ENCODE measurements around the gene GRIK3.

Gene GRIK3

GRCh38 chr1:37010011-37010410 lies 24.3 kb downstream of the GRIK3 start:
- DNase-seq = no peak

- DNase-seq = no peak
Observed at GRCh38 chr1:37009521-37009920, 24.8 kb downstream of the GRIK3 start.

- DNase-seq = no peak
Observed at GRCh38 chr1:37006132-37006868, 28.0 kb downstream of the GRIK3 start.

- DNase-seq = no peak
Observed at GRCh38 chr1:37002898-37003297, 31.4 kb downstream of the GRIK3 start.

GRCh38 chr1:37001703-37002102 lies 32.6 kb downstream of the GRIK3 start:
- DNase-seq = no peak

- DNase-seq = no peak
Observed at GRCh38 chr1:36996106-36996505, 38.2 kb downstream of the GRIK3 start.

DNA sequence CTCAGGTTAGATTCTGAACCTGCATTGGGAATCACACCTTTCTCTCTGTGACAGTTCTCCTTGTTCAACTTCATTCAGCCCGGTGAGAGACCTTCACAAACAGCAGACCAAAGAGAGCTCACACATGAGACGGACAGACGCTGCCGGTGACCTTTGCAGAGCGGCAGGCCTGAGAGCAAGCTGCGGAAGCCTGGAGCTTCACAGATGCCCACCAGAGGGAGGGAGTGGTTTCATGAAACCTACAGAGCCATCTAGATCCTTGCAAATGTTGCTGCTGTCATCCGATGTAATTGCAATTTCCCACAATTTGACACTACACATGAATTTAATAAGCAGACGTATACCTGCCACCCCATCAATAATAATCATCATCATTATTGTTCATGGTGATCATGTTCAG lies 39.4 kb downstream of the GRIK3 start:
- no peak for DNase-seq

DNA sequence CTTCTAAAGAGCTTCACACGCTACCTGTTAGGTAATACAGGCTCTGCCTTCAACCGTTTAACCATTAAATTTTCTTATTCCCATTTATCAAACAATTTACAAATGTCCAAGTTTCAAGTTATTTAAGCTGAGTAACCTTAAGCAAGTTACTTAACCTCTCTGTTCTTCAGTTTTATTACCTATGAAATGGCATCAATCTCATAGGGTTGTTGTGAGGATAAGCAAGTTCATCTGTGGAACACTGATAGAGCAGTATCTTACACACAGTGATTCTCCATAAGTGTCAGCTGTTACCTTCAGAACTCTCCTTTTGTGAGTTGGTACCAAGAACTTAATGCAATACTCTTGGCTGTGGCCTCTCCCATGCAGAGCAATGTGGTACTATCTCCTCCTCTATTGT lies 40.0 kb downstream of the GRIK3 start:
- no peak for DNase-seq

GRCh38 chr1:36992139-36992943 lies 42.0 kb downstream of the GRIK3 start:
- DNase-seq = no peak

- DNase-seq = no peak
Observed at GRCh38 chr1:36991551-36991950, 42.8 kb downstream of the GRIK3 start.

- no peak for DNase-seq
Observed at GRCh38 chr1:36990928-36991327, 43.4 kb downstream of the GRIK3 start.

- no peak for DNase-seq
Observed at GRCh38 chr1:36989241-36989640, 45.1 kb downstream of the GRIK3 start.

DNA sequence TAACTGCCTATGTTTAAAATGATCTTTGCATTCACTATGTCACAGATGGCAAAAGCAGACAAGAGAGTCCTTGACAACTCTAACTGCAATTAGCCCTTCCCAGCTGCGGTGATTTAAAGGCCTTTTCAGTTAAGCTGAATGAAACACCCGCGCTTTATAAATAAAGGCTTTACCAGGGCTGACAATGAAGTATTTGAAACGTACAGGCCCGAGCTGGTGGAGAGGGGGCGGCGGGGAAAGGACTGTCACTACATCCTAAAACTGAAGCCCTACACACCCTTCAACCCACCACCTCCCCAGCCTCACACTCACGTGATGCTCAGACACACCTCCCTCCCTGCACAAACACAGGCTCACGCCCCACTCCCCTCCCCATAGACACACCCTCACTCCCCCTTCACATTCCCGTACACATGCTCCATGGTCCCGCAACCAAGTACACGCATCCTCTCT lies 45.5 kb downstream of the GRIK3 start:
- DNase-seq = no peak

DNA sequence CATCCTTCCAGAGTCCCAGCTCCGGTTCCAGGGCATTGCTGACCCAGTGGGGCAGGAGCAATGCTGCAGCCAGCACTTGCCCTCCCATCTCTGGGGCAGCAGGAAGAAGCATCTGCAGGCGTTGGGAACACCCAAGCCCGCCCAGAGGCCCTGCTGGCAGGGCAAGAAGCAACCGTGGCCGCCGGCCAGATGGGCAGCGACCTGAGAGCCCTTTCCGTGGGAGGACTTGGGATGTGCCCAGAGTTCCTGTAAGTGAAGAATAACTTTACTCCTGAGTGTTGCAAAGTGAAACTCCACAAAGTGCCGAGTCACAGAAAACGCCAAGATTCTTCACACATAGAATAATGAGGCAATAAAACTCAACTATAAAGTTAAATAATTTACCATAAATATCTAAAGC lies 46.0 kb downstream of the GRIK3 start:
- no peak for DNase-seq

DNA sequence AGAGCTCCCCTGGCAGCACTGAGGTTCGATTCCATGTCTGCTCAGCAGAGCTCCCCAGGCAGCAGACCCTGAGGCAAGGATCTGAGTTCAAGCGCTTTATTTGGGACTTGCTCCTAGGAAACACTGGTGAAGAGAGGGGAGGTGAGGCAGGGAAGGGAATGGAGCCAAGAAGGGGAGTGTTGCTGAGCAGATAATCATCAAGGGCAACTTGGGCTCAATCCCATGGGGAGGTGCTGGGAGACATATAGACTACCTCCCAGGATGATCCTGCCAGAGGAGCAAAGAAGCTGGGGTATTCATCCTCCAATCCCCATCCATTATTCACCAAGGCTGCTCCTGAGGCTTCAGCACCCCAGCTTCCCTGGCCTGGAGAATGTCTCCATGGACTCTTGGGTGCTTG lies 47.0 kb downstream of the GRIK3 start:
- DNase-seq = no peak

DNA sequence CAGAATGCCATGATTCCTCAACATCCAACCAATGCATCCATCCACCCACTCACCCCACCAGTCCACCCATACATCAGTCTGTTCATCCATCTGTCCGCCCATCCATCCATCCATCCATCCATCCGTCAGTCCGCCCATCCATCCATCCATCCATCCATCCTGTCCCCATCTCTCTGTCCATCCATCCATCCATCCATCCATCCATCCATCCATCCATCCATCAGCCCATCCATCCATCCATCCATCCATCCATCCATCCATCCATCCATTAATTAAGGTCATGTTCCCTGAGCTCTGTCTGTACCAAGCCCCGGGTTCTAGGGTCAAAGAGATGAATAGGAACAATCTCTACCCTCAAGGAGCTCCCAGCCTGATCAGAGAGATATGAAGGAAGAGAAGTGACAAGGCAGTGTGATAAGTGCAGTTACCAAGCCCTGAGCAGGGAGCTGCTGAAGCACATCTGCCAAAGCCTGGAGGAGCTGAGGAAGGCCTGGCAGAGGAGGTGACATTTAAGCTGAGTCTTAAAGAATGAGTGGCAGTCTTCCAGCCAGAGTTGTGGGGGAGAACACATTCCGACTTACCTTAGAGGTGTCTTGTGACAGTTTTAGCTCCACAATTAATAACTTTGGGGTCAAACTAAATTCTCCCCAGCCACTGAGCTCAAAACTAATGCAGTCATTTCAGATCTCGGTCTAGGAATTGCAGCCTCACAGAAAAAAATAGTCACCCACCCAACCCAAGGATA lies 47.9 kb downstream of the GRIK3 start:
- DNase-seq = no peak

DNA sequence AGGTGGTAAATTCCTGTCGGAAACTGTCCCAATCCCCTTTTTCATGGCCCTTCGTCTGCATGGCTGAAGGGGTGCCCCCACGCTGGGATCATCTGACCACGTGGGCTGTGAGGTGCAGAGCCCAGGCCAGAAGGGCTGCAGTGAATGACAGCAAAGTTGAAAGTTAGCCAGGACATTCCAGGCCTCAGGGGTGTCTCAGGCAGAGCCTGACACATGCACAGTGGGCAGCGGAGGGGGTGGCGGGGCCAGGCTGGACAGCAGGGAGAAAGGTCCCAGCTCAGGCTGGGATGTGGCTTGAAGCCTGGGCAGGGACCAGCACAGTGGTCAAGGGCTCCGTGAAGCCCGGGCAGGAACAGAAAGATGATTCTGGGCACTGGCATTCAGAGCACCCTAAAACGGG lies 49.6 kb downstream of the GRIK3 start:
- no peak for DNase-seq

DNA sequence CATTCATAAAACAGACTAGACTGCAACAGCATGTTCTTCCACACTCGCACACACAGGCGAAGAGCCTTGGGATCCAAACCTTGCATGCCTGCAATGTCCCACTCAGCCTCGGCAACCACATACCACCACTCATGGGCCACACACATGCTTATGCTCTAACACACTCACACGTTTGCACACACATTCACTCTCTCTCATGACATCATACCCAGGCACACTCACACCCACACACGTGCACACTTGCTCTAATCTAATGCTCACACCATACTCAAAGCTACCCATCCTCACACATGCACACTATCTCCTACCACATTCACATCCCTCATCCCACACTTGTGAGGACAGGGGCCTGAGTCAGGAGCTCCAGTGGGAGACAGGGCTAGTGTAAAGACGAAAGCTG lies 50.3 kb downstream of the GRIK3 start:
- no peak for DNase-seq

DNA sequence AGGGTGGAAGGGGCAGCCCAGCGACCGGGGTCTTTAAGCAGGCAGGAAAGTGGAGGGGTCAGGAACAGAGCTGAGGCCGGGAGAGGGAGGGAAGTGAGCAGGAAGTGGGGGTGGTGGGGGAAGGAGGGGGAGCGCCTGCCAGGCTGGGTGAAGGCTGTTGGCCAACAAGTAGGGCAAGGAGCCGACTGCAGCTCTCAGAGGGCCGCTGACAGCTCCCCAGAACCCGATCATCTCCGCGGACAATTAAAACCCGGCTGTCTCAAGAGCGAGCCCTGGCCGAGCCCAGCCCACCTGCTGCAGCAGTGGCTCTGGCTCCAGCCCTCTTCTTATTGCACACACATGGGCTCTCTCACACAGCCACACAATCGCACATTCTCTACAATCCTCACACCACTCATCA lies 51.6 kb downstream of the GRIK3 start:
- no peak for DNase-seq

DNA sequence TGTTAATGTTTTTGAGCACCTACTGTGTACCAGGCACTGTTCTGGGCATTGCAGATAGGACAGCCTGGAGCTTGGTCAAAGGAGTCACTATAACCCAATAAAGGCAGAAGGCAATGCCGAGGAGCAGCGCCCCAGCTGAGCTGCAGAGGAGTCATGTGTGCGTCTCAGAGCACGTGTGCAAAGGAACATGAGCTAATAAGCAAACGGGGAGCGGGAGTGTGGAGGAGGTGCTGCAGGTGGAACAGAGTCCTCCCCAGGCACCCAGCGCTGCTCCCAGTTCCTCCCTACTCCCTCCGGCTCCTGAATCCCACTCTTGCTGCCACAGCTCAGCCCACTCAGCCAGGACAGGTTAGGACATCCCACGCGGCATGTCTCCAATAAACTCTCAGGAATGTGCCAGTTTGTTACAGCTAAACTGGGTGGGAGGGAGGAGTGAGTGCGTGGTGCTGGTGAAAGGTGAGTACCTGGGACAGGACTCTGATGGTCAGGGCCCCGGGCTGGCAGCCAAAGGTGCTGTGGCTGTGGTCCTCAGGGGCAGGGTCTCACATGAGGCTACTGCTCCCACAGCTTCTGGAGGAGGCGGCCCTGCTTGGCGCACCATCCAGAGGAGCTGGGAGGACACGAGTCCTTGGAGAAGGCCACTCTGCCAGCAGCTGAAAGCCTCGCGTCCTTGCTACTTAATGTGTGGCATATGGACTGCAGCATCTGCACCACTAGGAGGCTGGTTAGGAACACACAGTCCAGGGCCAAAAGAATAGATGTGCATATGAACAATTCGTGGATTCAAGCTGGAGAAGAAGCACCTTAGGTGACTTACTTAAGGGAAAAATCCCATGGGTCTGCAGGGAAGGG lies 52.3 kb downstream of the GRIK3 start:
- no peak for DNase-seq

DNA sequence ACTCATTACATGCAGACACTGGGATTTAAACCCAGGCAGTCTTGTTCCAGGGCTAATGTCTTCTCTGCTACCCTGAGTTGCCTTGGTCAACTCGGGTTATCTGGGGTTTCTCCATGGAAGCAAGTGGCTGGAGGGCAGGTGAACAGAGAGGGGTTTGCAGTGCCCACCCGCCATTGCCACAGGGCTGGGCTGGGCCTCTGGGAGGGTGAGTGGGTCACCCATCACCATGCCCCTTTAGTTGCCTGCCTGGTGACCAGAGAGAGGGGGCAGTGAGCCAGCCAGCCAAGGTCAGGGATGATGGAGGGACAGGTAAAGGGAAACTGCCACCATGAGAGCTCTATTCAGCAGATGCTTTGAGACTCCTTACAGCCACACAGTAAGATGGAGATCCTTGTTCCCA lies 53.2 kb downstream of the GRIK3 start:
- no peak for DNase-seq

- no peak for DNase-seq
Observed at GRCh38 chr1:36977731-36978406, 56.4 kb downstream of the GRIK3 start.

All from SHP77 treated with DMSO at 0.1 percent for 48 hours (cell line).